Mammary epithelial cell (primary cell): Measurements from ENCODE around the gene SLC1A2.

Experiments used
- EZH2 ChIP-seq: IDR thresholded peaks from 2 replicates; pipeline ENCODE4 v1.6.1; 2012; ENCODE audit warnings: low read length, inconsistent platforms, borderline replicate concordance
- TF ChIP-seq, protein P1 (sequence below), 2 donors: IDR thresholded peaks in 1 of 2; conservative IDR thresholded peaks in 1 of 2; 2 replicates each; pipeline ENCODE4 v1.5.1; 2011 to 2012; ENCODE audit warnings: inconsistent platforms in 2 of 2, low read length in 2 of 2, mild to moderate bottlenecking in 2 of 2, control low read depth in 1 of 2, low read depth in 1 of 2; ENCODE audit not compliant: insufficient read depth in 1 of 2; ENCODE audit errors: extremely low read depth in 1 of 2

DNA sequence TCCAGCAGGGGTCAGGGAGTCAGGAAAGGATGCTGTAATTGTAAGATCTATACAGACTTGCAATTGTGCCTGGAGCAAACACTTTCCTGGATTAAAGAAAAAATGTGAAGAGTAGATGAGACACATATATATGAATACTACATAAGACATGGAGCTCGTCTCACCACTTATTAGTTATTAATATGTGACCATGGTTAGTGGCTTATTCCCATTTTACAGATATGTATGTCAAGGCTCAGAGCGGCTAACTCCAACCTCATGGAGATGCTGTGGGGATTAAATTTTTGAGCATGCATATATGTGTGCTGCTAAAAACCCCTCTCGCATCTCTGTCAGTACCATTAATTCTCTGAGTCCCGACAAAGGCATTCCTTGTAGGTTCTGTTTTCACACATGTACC lies 125.7 kb downstream of the SLC1A2 start:
- TF ChIP-seq, protein P1, sequence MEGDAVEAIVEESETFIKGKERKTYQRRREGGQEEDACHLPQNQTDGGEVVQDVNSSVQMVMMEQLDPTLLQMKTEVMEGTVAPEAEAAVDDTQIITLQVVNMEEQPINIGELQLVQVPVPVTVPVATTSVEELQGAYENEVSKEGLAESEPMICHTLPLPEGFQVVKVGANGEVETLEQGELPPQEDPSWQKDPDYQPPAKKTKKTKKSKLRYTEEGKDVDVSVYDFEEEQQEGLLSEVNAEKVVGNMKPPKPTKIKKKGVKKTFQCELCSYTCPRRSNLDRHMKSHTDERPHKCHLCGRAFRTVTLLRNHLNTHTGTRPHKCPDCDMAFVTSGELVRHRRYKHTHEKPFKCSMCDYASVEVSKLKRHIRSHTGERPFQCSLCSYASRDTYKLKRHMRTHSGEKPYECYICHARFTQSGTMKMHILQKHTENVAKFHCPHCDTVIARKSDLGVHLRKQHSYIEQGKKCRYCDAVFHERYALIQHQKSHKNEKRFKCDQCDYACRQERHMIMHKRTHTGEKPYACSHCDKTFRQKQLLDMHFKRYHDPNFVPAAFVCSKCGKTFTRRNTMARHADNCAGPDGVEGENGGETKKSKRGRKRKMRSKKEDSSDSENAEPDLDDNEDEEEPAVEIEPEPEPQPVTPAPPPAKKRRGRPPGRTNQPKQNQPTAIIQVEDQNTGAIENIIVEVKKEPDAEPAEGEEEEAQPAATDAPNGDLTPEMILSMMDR (conservative IDR thresholded peaks at IDR 0.05 in 1 of 2, IDR thresholded peaks at IDR 0.05 in 1 of 2; ENCODE audit: extremely low read depth in 1 of 2, insufficient read depth in 1 of 2, low read depth in 1 of 2, low read length in 2 of 2): no peak
- TF ChIP-seq EZH2: no peak
